IMR-90 (cell line): ENCODE data around the gene IL17D. TPM values are rescaled to one million over a fixed set of nuclear protein-coding genes. Genes with fewer than 3 reads are reported as not detected.

Experiments
- ATAC-seq: fragments of 200-7000 bp; cut with Tn5 transposase; 2 replicates; pipeline ENCODE4 v1.9.1; 2020; ENCODE audit warnings: low read depth, mild to moderate bottlenecking, moderate library complexity
- BruUV-seq: library from RNA; stranded (reverse); fragments of 400-500 nt; replicated peaks from 2 replicates; lab custom pipeline; 2021; lab: Mats Ljungman, UMichigan
- CTCF ChIA-PET: fragments of 300-600 bp; formaldehyde crosslinking; extraction: SDS; loops from one replicate; lab custom pipeline; 2021; ENCODE audit warnings: antibody characterized with exemption; lab: Yijun Ruan, JAX
- POLR2A ChIA-PET: fragments of 300-600 bp; sonication (Branson Sonifier 250); formaldehyde crosslinking; loops from one replicate; lab custom pipeline; 2022; ENCODE audit warnings: antibody characterized with exemption; ENCODE audit not compliant: unreplicated experiment; lab: Charles Lee
- DNase-seq: peaks from one replicate; pipeline ENCODE4 v3.0.0; 2013
- H2AFZ ChIP-seq: replicated peaks from 2 replicates; pipeline ENCODE3; 2013; ENCODE audit warnings: low read length, mild to moderate bottlenecking; ENCODE audit not compliant: poor library complexity
- H2AK5ac ChIP-seq: 2 replicates; pipeline ENCODE4 v1.6.1; 2013; ENCODE audit warnings: low read depth, low read length, inconsistent platforms
- H2AK9ac ChIP-seq: replicated peaks from 2 replicates; pipeline ENCODE3; 2013; ENCODE audit warnings: mild to moderate bottlenecking, low read depth, low read length, moderate library complexity; ENCODE audit not compliant: poor library complexity
- H2BK120ac ChIP-seq: 2 replicates; pipeline ENCODE4 v1.6.1; 2013; ENCODE audit warnings: low read depth, low read length, inconsistent platforms
- H2BK15ac ChIP-seq: 3 replicates; pipeline ENCODE4 v1.6.1; 2013; ENCODE audit warnings: low read depth, low read length, inconsistent platforms
- H2BK20ac ChIP-seq: 2 replicates; pipeline ENCODE4 v1.6.1; 2013; ENCODE audit warnings: low read depth, mild to moderate bottlenecking, inconsistent platforms, low read length, moderate library complexity
- H2BK5ac ChIP-seq: 2 replicates; pipeline ENCODE4 v1.6.1; 2013; ENCODE audit warnings: mild to moderate bottlenecking, low read depth, low read length, inconsistent platforms; ENCODE audit not compliant: poor library complexity, severe bottlenecking
- H3K14ac ChIP-seq: replicated peaks from 2 replicates; pipeline ENCODE4 v1.6.1; 2013; ENCODE audit warnings: low read depth, low read length, inconsistent platforms
- H3K18ac ChIP-seq: 2 replicates; pipeline ENCODE4 v1.6.1; 2013; ENCODE audit warnings: low read depth, low read length, control low read depth
- H3K23ac ChIP-seq: 2 replicates; pipeline ENCODE4 v1.6.1; 2013; ENCODE audit warnings: low read depth, low read length, inconsistent platforms
- H3K27ac ChIP-seq: 2 replicates; pipeline ENCODE4 v1.5.1; 2013; ENCODE audit warnings: mild to moderate bottlenecking, control low read depth, low read length; ENCODE audit not compliant: insufficient read depth
- H3K27me3 ChIP-seq: 2 replicates; pipeline ENCODE4 v1.6.1; 2013; ENCODE audit warnings: low read length; ENCODE audit not compliant: control insufficient read depth, insufficient read depth
- H3K36me3 ChIP-seq: 2 replicates; pipeline ENCODE4 v1.6.1; 2013; ENCODE audit warnings: low read length, mixed read lengths; ENCODE audit not compliant: control insufficient read depth, insufficient read depth
- H3K4ac ChIP-seq: 2 replicates; pipeline ENCODE4 v1.6.1; 2013; ENCODE audit warnings: low read depth, low read length, inconsistent platforms
- H3K4me1 ChIP-seq: 2 replicates; pipeline ENCODE4 v1.6.1; 2013; ENCODE audit warnings: low read length, mixed read lengths; ENCODE audit not compliant: control insufficient read depth, insufficient read depth
- H3K4me2 ChIP-seq: 2 replicates; pipeline ENCODE4 v1.6.1; 2013; ENCODE audit warnings: low read depth, mild to moderate bottlenecking, control low read depth, low read length, moderate library complexity
- H3K4me3 ChIP-seq: 2 replicates; pipeline ENCODE4 v1.5.1; 2013; ENCODE audit warnings: low read depth, mild to moderate bottlenecking, control low read depth, low read length, moderate library complexity; ENCODE audit not compliant: insufficient read depth
- H3K56ac ChIP-seq: 2 replicates; pipeline ENCODE4 v1.6.1; 2013; ENCODE audit warnings: low read length, inconsistent platforms; ENCODE audit not compliant: insufficient read depth; ENCODE audit errors: extremely low read depth
- H3K79me1 ChIP-seq, 2 experiments: 2 replicates each; pipeline ENCODE4 v1.6.1; 2013; ENCODE audit warnings: low read length in 2 of 2, inconsistent platforms in 1 of 2, low read depth in 1 of 2
- H3K9ac ChIP-seq: 2 replicates; pipeline ENCODE4 v1.6.1; 2013; ENCODE audit warnings: low read depth, low read length, control low read depth
- H3K9me1 ChIP-seq: 2 replicates; pipeline ENCODE4 v1.6.1; 2013; ENCODE audit warnings: low read length, inconsistent platforms; ENCODE audit not compliant: insufficient read depth
- H3K9me3 ChIP-seq: 2 replicates; pipeline ENCODE4 v1.6.1; 2013; ENCODE audit warnings: low read length; ENCODE audit not compliant: control insufficient read depth, insufficient read depth
- H4K20me1 ChIP-seq: 2 replicates; pipeline ENCODE4 v1.6.1; 2013; ENCODE audit warnings: low read length, inconsistent platforms; ENCODE audit not compliant: insufficient read depth
- H4K5ac ChIP-seq: 2 replicates; pipeline ENCODE4 v1.6.1; 2013; ENCODE audit warnings: mild to moderate bottlenecking, low read depth, low read length, control low read depth
- H4K8ac ChIP-seq, 2 experiments: 2 replicates each; pipeline ENCODE4 v1.6.1; 2013; ENCODE audit warnings: low read depth in 2 of 2, low read length in 2 of 2, control low read depth in 1 of 2, inconsistent platforms in 1 of 2
- H4K91ac ChIP-seq: 2 replicates; pipeline ENCODE4 v1.6.1; 2013; ENCODE audit warnings: low read depth, low read length, inconsistent platforms; ENCODE audit not compliant: insufficient read depth
- BHLHE40 ChIP-seq: fragments of 150-350 bp; IDR thresholded peaks from 2 replicates; pipeline ENCODE4 v1.6.1; 2016; ENCODE audit warnings: mild to moderate bottlenecking, low read depth, low read length
- CEBPB ChIP-seq: IDR thresholded peaks from 2 replicates; pipeline ENCODE4 v1.6.1; 2012; ENCODE audit warnings: low read depth, low read length, improper control_type of control experiment
- CHD1 ChIP-seq: IDR thresholded peaks from 2 replicates; pipeline ENCODE4 v1.6.1; 2012; ENCODE audit warnings: low read depth, low read length, improper control_type of control experiment
- FOS ChIP-seq: fragments of 150-350 bp; IDR thresholded peaks from 2 replicates; pipeline ENCODE4 v1.6.1; 2016; ENCODE audit warnings: low read depth, low read length
- MAFK ChIP-seq: IDR thresholded peaks from 2 replicates; pipeline ENCODE4 v1.6.1; 2012; ENCODE audit warnings: low read depth, low read length, improper control_type of control experiment
- MAZ ChIP-seq: IDR thresholded peaks from 2 replicates; pipeline ENCODE4 v1.6.1; 2012; ENCODE audit warnings: low read depth, mild to moderate bottlenecking, low read length, improper control_type of control experiment, moderate library complexity, borderline replicate concordance
- MXI1 ChIP-seq: IDR thresholded peaks from 2 replicates; pipeline ENCODE4 v1.6.1; 2012; ENCODE audit warnings: low read depth, mild to moderate bottlenecking, low read length, moderate library complexity, borderline replicate concordance
- NFE2L2 ChIP-seq: fragments of 150-350 bp; IDR thresholded peaks from 2 replicates; pipeline ENCODE4 v1.6.1; 2016; ENCODE audit warnings: low read depth, mild to moderate bottlenecking, low read length
- POLR2A ChIP-seq: IDR thresholded peaks from 2 replicates; pipeline ENCODE4 v1.6.1; 2012; ENCODE audit warnings: mild to moderate bottlenecking, low read depth, low read length
- RAD21 ChIP-seq: IDR thresholded peaks from 2 replicates; pipeline ENCODE4 v1.6.1; 2012; ENCODE audit warnings: low read length, improper control_type of control experiment
- RCOR1 ChIP-seq: IDR thresholded peaks from 2 replicates; pipeline ENCODE4 v1.6.1; 2012; ENCODE audit warnings: mild to moderate bottlenecking, low read length, improper control_type of control experiment; ENCODE audit not compliant: insufficient replicate concordance
- RFX5 ChIP-seq: IDR thresholded peaks from 2 replicates; pipeline ENCODE4 v1.8.0; 2012; ENCODE audit warnings: low read depth, mild to moderate bottlenecking, low read length, moderate library complexity
- SMC3 ChIP-seq: fragments of 150-350 bp; IDR thresholded peaks from 2 replicates; pipeline ENCODE4 v1.6.1; 2016; ENCODE audit warnings: low read depth, mild to moderate bottlenecking, antibody characterized with exemption, low read length, moderate library complexity
- WGBS, 2 experiments: methylation state at CpG; one replicate each; pipeline versions ENCODE4 v1.1.5 to v1.1.7; 2013; ENCODE audit warnings: missing lambda C conversion rate in 2 of 2; ENCODE audit not compliant: insufficient read length in 1 of 2; ENCODE audit errors: extremely low coverage in 2 of 2; 5-methylcytosine and 5-hydroxymethylcytosine counted together
- dilution Hi-C: fragments of 300-500 bp; cut with HindIII; formaldehyde crosslinking; loops from one replicate; pipeline ENCODE4 v1.14.3; 2018; ENCODE audit warnings: low sequenced_read_pairs; ENCODE audit not compliant: unreplicated experiment
- in situ Hi-C: fragments of 300-500 bp; cut with MboI; formaldehyde crosslinking; loops from 3 replicates; pipeline ENCODE4 v1.14.3; 2019; ENCODE audit warnings: low sequenced_read_pairs, inconsistent platforms, mixed read lengths
- intact Hi-C: fragments of 100-400 bp; cut with micrococcal nuclease; formaldehyde crosslinking; loops from 2 replicates; pipeline ENCODE4 v1.10.0; 2022
- polyA plus RNA-seq, 3 experiments: library from polyadenylated mRNA; depleted of rRNA; stranded (reverse); fragments of >200 nt; gene quantifications; 2 replicates each; pipeline ENCODE4 v1.2.3, GENCODE V29; 2012; ENCODE audit warnings: low replicate concordance in 1 of 3
- total RNA-seq: library from RNA; depleted of rRNA; stranded (reverse); fragments of >200 nt; gene quantifications from 2 replicates; pipeline ENCODE4 v1.2.3, GENCODE V29; 2012
- TF ChIP-seq, protein P1 (sequence below): conservative IDR thresholded peaks from 2 replicates; pipeline ENCODE4 v1.5.1; 2012; ENCODE audit warnings: mild to moderate bottlenecking, low read depth, low read length, improper control_type of control experiment
- TF ChIP-seq, protein P2 (sequence below): fragments of 150-350 bp; IDR thresholded peaks from 2 replicates; pipeline ENCODE4 v1.6.1; 2017; ENCODE audit warnings: mild to moderate bottlenecking, antibody characterized with exemption, low read length, low read depth
- TF ChIP-seq, protein P3 (sequence below): fragments of 150-350 bp; IDR thresholded peaks from 2 replicates; pipeline ENCODE4 v1.6.1; 2016; ENCODE audit warnings: low read depth, mild to moderate bottlenecking, low read length, moderate library complexity, borderline replicate concordance

Gene IL17D
- total and polyA plus RNA-seq, 2 of the 4 experiments (the other 2 are of a cell fraction) = 0.72 to 1.4 TPM

DNA sequence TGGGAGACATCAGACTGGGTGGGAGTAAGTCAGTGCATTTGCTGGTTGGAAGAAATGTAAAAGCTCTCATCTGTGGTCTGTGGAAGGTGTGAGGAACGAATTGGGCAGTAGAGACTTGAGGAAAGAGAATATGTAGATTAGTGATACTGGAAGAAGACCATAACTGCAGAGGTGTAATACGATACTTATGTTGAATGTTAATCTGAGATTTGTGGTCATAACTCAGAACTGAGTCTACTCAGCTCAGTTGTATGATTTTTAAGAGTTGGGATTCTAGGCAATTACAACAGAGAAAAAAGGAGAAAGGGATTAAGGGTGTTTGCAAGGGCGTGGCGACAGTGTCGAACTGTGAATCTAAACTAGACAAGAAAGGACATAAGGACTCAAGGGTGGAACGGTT is 3.2 kb upstream of the IL17D start:
- 100% methylated on average over 5 of the region's 6 CpGs; no CpG with 5 or more reads in 1 of the 2 experiments for WGBS, 2 experiments
- Histone ChIP-seq H3K4ac (no peak overlapping the region), H3K14ac (no peak overlapping the region), H3K36me3 (no peaks in the 10 kb centered on the region), H2AK9ac (no peak overlapping the region), H3K9me1 (peaks cover 7% of the 10 kb centered on the region; the same call in 1 of the 2 replicates), H3K79me1 (0 out of 4 replicates have a peak, but pooled peaks cover 0 to 5% of the 10 kb centered on the region in 2 experiments), H2BK120ac (no peak overlapping the region), H2BK15ac (no peak overlapping the region), H3K27me3 (0 out of 2 replicates have a peak, but pooled peaks cover 2% of the 10 kb centered on the region), H3K4me3 (no peak overlapping the region), H3K9ac (no peak overlapping the region), H2AK5ac (no peak overlapping the region), H3K56ac (no peak overlapping the region), H2AFZ (no peak overlapping the region), H4K5ac (no peak overlapping the region), H3K9me3 (no peaks in the 10 kb centered on the region), H3K4me2 (no peak overlapping the region), H4K20me1 (no peaks in the 10 kb centered on the region), H4K91ac (no peak overlapping the region), H4K8ac (no peak overlapping the region), H3K4me1 (peaks cover 4% of the 10 kb centered on the region; the same call in 1 of the 2 replicates), H2BK20ac (no peak overlapping the region), H3K23ac (no peak overlapping the region), H2BK5ac (no peak overlapping the region), H3K27ac (no peak overlapping the region), H3K18ac (no peak overlapping the region)
- DNase-seq = peak; percentile 49
- ATAC-seq = no peak
- intact Hi-C loops = loop anchor here (5.0 kb wide), 2 partner anchors 88 to 518 kb away; no protein-coding TSS in a partner anchor
- CTCF ChIA-PET = no interaction called here
- dilution Hi-C loops = no loop called here
- POLR2A ChIA-PET = no interaction called here
- TF ChIP-seq, protein P1, sequence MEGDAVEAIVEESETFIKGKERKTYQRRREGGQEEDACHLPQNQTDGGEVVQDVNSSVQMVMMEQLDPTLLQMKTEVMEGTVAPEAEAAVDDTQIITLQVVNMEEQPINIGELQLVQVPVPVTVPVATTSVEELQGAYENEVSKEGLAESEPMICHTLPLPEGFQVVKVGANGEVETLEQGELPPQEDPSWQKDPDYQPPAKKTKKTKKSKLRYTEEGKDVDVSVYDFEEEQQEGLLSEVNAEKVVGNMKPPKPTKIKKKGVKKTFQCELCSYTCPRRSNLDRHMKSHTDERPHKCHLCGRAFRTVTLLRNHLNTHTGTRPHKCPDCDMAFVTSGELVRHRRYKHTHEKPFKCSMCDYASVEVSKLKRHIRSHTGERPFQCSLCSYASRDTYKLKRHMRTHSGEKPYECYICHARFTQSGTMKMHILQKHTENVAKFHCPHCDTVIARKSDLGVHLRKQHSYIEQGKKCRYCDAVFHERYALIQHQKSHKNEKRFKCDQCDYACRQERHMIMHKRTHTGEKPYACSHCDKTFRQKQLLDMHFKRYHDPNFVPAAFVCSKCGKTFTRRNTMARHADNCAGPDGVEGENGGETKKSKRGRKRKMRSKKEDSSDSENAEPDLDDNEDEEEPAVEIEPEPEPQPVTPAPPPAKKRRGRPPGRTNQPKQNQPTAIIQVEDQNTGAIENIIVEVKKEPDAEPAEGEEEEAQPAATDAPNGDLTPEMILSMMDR = no peak
- no peak for TF ChIP-seq POLR2A
- no peak for TF ChIP-seq MXI1
- TF ChIP-seq BHLHE40 = no peak
- no peak for TF ChIP-seq MAZ
- TF ChIP-seq CHD1 = no peak
- TF ChIP-seq SMC3 = no peak
- no peak for TF ChIP-seq CEBPB
- no peak for TF ChIP-seq RFX5
- TF ChIP-seq, protein P2, sequence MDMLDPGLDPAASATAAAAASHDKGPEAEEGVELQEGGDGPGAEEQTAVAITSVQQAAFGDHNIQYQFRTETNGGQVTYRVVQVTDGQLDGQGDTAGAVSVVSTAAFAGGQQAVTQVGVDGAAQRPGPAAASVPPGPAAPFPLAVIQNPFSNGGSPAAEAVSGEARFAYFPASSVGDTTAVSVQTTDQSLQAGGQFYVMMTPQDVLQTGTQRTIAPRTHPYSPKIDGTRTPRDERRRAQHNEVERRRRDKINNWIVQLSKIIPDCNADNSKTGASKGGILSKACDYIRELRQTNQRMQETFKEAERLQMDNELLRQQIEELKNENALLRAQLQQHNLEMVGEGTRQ = no peak
- TF ChIP-seq RAD21 = no peak
- TF ChIP-seq NFE2L2 = no peak
- no peak for TF ChIP-seq MAFK
- no peak for TF ChIP-seq RCOR1
- TF ChIP-seq, protein P3, sequence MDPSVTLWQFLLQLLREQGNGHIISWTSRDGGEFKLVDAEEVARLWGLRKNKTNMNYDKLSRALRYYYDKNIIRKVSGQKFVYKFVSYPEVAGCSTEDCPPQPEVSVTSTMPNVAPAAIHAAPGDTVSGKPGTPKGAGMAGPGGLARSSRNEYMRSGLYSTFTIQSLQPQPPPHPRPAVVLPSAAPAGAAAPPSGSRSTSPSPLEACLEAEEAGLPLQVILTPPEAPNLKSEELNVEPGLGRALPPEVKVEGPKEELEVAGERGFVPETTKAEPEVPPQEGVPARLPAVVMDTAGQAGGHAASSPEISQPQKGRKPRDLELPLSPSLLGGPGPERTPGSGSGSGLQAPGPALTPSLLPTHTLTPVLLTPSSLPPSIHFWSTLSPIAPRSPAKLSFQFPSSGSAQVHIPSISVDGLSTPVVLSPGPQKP = no peak
- TF ChIP-seq FOS = no peak
- in situ Hi-C loops = loop anchor here (10.0 to 25.0 kb wide), 2 partner anchors 195 to 513 kb away; partner anchors contain the start of gene GJB2
- no TSS peak for BruUV-seq
